Skeletal muscle tissue (tissue), 4 donors: Measurements from ENCODE around the gene EPHB1. TPM values are rescaled to one million over a fixed set of nuclear protein-coding genes. Genes with fewer than 3 reads are reported as not detected.

Experiments
- H3K27ac ChIP-seq: one replicate; pipeline ENCODE4 v1.7.0; 2013; ENCODE audit warnings: mild to moderate bottlenecking, low read depth, low read length, inconsistent platforms
- H3K27me3 ChIP-seq, 3 donors: one replicate each; pipeline ENCODE4 v1.7.0; 2013; ENCODE audit warnings: low read length in 3 of 3; ENCODE audit not compliant: control insufficient read depth in 3 of 3, insufficient read depth in 3 of 3
- H3K36me3 ChIP-seq, 3 donors: one replicate each; pipeline ENCODE4 v1.7.0; 2013; ENCODE audit warnings: low read length in 3 of 3; ENCODE audit not compliant: control insufficient read depth in 3 of 3, insufficient read depth in 3 of 3
- H3K4me1 ChIP-seq, 3 donors: one replicate each; pipeline ENCODE4 v1.7.0; 2013; ENCODE audit warnings: low read length in 3 of 3, mild to moderate bottlenecking in 3 of 3; ENCODE audit not compliant: control insufficient read depth in 3 of 3, insufficient read depth in 3 of 3
- H3K4me3 ChIP-seq, 3 donors: one replicate each; pipeline ENCODE4 v1.7.0; 2013; ENCODE audit warnings: low read length in 3 of 3
- H3K9ac ChIP-seq, 3 donors: one replicate each; pipeline ENCODE4 v1.7.0; 2013; ENCODE audit warnings: low read length in 3 of 3, mild to moderate bottlenecking in 3 of 3, moderate library complexity in 2 of 3, low read depth in 1 of 3
- H3K9me3 ChIP-seq, 3 donors: one replicate each; pipeline ENCODE4 v1.7.0; 2013; ENCODE audit warnings: low read length in 3 of 3; ENCODE audit not compliant: control insufficient read depth in 3 of 3
- total RNA-seq: library from RNA; depleted of rRNA; stranded (reverse); fragments of >200 nt; gene quantifications from one replicate; pipeline ENCODE4 v1.2.3, GENCODE V29; 2014
- donor health status: Osteomylitis.

Gene EPHB1
- total RNA-seq, 1 donor from 2014 or later = 5.7 TPM

- Histone ChIP-seq H3K4me1 (peaks cover 8 to 18% (median 16%) of the 10 kb centered on the region in 3 donors), H3K4me3 (no peak overlapping the region), H3K9me3 (no peaks in the 10 kb centered on the region), H3K36me3 (no peaks in the 10 kb centered on the region), H3K27ac (no peak overlapping the region), H3K27me3 (no peaks in the 10 kb centered on the region), H3K9ac (no peak overlapping the region)
These were observed 113.2 kb downstream of the EPHB1 start for GRCh38 chr3:134908271-134908670.

GRCh38 chr3:134910026-134910425 is 115.0 kb downstream of the EPHB1 start:
- no peak overlapping the region for H3K4me3 ChIP-seq
- H3K27me3 ChIP-seq = no peaks in the 10 kb centered on the region
- H3K36me3 ChIP-seq = no peaks in the 10 kb centered on the region
- H3K9me3 ChIP-seq = no peaks in the 10 kb centered on the region
- peaks cover under 1 to 6% (median 6%) of the 10 kb centered on the region in 3 donors for H3K4me1 ChIP-seq
- H3K9ac ChIP-seq = no peak overlapping the region
- no peak overlapping the region for H3K27ac ChIP-seq

GRCh38 chr3:134911586-134912548 is 116.8 kb downstream of the EPHB1 start:
- H3K9ac ChIP-seq = no peak overlapping the region
- H3K27me3 ChIP-seq = no peaks in the 10 kb centered on the region
- H3K4me3 ChIP-seq = no peak overlapping the region
- no peaks in the 10 kb centered on the region for H3K4me1 ChIP-seq
- H3K9me3 ChIP-seq = no peaks in the 10 kb centered on the region
- H3K27ac ChIP-seq = no peak overlapping the region
- no peaks in the 10 kb centered on the region for H3K36me3 ChIP-seq

- no peak overlapping the region for H3K4me3 ChIP-seq
- no peaks in the 10 kb centered on the region for H3K9me3 ChIP-seq
- no peaks in the 10 kb centered on the region for H3K4me1 ChIP-seq
- no peak overlapping the region for H3K9ac ChIP-seq
- no peaks in the 10 kb centered on the region for H3K27me3 ChIP-seq
- H3K36me3 ChIP-seq = no peaks in the 10 kb centered on the region
- no peak overlapping the region for H3K27ac ChIP-seq
These were observed 121.4 kb downstream of the EPHB1 start for GRCh38 chr3:134916276-134916961.

- Histone ChIP-seq H3K27ac (no peak overlapping the region), H3K27me3 (no peaks in the 10 kb centered on the region), H3K4me3 (no peak overlapping the region), H3K9me3 (no peaks in the 10 kb centered on the region), H3K36me3 (no peaks in the 10 kb centered on the region), H3K4me1 (no peaks in the 10 kb centered on the region), H3K9ac (no peak overlapping the region)
These were observed 122.6 kb downstream of the EPHB1 start for GRCh38 chr3:134917631-134918030.

GRCh38 chr3:134918441-134918840 is 123.4 kb downstream of the EPHB1 start:
- Histone ChIP-seq H3K4me3 (no peak overlapping the region), H3K36me3 (no peaks in the 10 kb centered on the region), H3K9ac (no peak overlapping the region), H3K27me3 (no peaks in the 10 kb centered on the region), H3K9me3 (no peaks in the 10 kb centered on the region), H3K27ac (no peak overlapping the region), H3K4me1 (no peaks in the 10 kb centered on the region)

- no peaks in the 10 kb centered on the region for H3K4me1 ChIP-seq
- no peak overlapping the region for H3K27ac ChIP-seq
- no peak overlapping the region for H3K4me3 ChIP-seq
- no peaks in the 10 kb centered on the region for H3K27me3 ChIP-seq
- no peaks in the 10 kb centered on the region for H3K9me3 ChIP-seq
- H3K36me3 ChIP-seq = peaks cover 0 to 2% (median 0%) of the 10 kb centered on the region in 3 donors
- H3K9ac ChIP-seq = no peak overlapping the region
These were observed 127.0 kb downstream of the EPHB1 start for GRCh38 chr3:134922101-134922500.

- Histone ChIP-seq H3K27me3 (no peaks in the 10 kb centered on the region), H3K4me1 (peaks cover 0 to 4% (median 0%) of the 10 kb centered on the region in 3 donors), H3K9ac (no peak overlapping the region), H3K36me3 (peaks cover 0 to 3% (median 0%) of the 10 kb centered on the region in 3 donors), H3K4me3 (no peak overlapping the region), H3K27ac (no peak overlapping the region), H3K9me3 (no peaks in the 10 kb centered on the region)
These were observed 127.8 kb downstream of the EPHB1 start for GRCh38 chr3:134922866-134923265.

- no peak overlapping the region for H3K9ac ChIP-seq
- H3K36me3 ChIP-seq = peaks cover 0 to 3% (median 0%) of the 10 kb centered on the region in 3 donors
- H3K4me3 ChIP-seq = no peak overlapping the region
- H3K27ac ChIP-seq = no peak overlapping the region
- no peaks in the 10 kb centered on the region for H3K27me3 ChIP-seq
- H3K4me1 ChIP-seq = peaks cover 0 to 4% (median 0%) of the 10 kb centered on the region in 3 donors
- H3K9me3 ChIP-seq = no peaks in the 10 kb centered on the region
These were observed 128.2 kb downstream of the EPHB1 start for GRCh38 chr3:134923286-134923685.

GRCh38 chr3:134927599-134927998 is 132.5 kb downstream of the EPHB1 start:
- Histone ChIP-seq H3K27ac (no peak overlapping the region), H3K27me3 (no peaks in the 10 kb centered on the region), H3K4me3 (no peak overlapping the region), H3K9me3 (no peaks in the 10 kb centered on the region), H3K36me3 (peaks cover 0 to 6% (median 0%) of the 10 kb centered on the region in 3 donors), H3K4me1 (peaks cover 0 to 4% (median 0%) of the 10 kb centered on the region in 3 donors), H3K9ac (no peak overlapping the region)
